Non-pigmented ciliary epithelial cell (primary cell): Measurements from ENCODE around the gene ZBTB12.

Experiments used
- DNase-seq: peaks from one replicate; pipeline ENCODE4 v3.0.0-alpha.2; 2010; ENCODE audit warnings: low read depth

Gene ZBTB12

DNA sequence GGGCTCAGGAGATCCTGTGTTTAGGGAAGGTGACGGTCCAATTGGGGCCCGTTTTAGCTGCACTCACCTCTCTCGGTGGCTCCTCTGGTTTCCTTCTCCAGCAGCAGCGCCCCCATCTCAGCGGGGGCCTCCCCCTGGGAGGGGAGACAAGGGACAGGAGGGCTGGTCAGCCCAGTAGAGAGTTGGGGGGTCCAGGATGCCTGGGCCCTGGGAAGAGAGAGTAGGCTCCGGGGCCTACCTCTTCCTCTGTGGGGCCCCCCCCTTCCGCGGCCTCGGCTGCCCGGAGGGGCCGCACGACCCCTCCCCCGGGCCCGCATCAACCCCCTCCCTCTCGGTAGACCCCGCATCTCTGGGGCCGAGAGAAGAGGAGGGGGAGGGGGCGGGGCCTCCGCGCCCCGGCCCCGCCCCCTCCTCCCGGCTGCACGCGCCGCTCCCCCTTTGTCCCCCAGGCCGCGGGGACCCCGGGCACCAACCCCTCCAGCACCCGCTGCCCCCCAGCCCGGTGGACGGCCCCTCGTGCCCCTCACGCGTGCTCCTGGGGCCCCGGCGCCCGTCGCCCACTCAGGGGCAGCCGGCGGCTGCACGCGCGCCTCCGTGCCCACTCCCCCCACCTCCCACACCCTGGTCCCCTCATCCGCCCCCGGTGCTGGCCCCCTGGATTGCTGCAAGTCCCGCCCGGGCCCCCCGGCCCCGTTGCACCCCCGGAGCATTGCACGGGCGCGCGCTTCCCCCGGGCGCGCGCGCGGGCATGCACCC is 4.9 kb downstream of the ZBTB12 start:
- DNase-seq, result no peak

DNA sequence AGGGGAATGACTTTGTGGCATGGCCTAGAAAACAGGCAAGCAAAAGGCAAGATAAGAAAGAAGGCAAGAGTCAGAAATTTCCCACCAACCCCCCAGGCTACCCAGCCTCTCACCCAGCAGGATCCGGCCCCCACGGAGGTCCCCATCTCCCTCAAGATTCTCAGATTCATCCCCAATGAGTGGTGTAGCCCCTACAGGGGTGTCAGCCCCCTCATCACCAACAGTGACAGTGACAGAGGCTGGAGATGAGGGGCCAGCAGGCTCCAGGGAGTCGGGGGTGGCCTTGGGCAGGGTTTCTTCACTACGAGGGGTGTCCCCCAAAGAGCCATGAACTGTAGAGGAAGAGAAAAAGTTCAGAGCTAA is 5.4 kb downstream of the ZBTB12 start:
- no peak for DNase-seq

DNA sequence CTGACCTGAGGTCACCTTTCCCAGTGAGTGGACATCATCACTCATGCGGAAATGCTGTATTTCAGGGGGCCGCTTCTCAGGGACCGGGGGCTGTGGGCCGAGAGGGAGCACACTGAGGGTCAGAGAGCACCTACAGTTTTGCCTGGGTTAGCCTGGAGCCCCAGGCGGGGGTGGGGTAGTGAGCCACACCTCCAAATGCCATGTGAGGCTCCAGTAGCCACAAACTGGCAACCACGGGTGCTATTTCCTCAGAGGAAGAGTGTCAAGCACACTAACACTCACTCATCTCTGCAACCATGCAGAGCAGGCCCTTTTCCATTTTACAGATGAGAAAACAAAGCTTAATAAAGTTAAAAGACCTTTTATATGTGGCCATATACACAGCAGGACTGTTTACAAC is 9.1 kb downstream of the ZBTB12 start:
- no peak for DNase-seq

DNA sequence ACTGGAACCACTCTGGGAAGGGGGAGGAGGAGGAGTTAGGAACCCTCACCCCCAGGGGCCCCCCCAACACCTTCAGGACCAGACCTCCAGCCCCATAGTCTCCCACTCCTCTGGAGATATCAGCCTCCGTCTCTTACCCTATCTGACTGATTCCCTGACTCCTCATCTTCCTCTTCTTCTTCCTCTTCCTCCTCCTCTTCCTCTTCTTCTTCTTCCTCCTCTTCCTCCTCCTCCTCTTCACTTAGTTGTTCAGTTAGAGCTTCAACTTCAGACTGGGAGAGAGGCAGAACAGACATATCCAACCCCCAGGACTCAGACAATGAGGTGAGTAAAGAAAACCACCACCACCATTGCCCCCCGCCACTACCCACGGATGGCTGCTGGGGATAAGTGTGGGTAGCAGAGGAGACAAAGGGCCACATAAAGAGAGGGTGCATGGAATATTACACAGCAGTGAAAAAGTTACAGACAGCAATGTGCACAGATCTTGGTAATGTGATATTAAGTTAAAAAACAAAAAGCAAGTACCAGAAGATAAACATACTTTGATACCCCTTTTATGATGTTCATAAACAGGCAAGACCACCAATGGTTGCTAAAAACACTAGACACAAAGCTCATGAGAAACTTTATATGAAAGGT is 12.4 kb downstream of the ZBTB12 start:
- no peak for DNase-seq

DNA sequence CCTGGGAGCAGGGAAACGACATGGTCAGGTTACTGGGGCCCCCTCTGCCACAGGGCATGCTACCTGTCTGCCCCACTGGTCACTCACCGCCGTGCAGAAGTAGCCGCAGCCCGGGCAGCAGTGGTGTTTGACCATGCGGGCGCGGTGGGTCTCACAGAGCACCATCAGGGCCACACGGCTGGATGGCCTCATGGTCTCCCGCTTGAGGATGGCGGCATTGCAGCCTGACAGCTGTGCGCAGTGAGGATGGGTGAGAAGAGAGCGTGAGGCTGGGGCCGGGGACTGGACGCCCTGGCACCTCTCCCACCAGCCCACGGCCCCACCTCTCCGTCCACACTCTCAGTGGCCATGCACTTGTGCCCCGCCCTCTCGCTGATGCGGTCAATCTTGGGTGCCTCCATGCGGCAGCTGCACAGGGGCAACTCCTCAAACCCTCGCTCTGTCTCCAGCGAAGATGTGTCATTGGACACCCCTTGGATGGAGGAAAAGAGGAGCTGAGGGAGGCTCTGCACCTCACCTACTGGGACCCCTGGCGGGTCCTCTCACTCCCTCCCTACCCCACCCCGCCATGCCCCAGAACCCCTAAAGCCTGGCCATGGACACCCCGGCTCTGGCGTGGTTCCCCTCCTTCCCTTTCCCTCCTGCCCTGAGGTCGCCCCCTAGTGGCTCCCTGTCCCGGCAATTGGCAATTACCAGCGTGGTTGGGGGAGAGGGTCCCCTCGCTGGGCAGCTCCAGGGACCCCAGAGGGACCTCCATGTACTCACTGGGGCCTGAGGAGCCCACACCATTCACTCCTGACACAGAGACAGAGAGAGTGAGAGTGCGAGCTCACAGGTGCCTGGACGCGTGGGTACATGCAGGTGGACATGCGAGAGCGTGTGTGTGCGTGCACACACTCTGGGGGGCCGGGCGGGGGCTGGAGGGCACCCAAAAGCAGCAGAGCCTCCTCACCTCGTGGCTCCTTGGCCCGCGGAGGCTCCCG is 13.3 kb downstream of the ZBTB12 start:
- DNase-seq, result no peak

DNA sequence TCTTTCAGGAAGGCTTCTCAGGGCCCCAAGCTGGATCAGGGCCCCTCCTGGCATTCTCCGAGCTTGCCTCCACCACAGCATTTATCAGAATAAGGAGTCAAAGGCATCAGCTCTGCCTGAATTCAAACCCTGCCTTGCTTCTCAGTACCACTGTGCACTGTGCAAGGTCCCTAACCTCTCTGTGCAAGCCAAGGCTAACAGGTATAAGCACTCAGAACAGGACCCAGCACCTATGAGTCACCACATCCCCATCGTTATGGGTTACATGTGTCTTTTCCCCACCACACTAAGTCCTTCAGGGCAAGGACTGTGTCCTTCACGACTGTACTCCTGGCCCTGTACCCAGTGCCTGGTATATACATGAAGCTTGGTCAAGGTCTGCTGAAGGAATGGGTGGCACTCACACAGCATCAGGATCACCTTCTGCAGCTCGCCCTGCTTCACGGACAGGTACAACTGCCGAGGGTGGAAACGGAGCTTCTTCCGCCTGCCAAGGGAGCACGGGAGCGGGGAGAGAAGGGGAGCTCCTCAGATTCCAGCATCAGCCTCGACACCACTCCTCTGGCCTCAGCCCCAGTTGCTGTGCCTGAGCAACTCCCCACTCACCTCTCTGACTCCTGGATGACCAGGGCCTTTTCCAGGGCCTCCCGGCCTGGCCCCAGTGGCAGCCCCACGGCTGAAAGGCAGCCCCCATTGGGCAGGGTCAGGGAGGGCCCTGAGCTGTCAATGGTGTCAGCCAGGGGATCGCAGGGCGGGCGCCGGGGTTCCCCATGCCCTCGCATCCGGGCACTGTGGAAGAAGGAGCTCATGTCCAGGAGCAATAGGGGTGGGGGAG is 14.5 kb downstream of the ZBTB12 start:
- no peak for DNase-seq

DNA sequence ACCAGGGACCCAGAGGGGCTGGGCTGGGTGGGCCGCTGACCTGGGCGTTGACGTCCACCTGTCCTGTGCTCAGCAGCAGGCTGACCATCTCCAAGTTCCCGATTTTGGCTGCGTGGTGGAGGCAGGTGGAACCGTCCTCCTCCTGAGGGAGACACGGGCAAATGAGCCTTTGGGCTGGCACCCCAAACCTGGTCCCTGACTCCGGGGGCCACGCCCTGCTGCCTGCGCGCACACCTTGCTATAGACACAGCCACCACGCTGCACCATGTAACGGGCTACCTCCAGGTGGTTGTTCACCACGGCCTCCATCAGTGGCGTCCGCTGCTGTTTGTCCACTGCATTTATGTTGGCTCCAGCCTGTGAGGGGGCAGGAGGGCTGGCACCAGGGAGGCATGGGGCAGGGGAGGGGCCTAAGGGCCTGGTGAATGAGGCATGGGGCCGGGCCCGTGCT is 15.3 kb downstream of the ZBTB12 start:
- DNase-seq, result no peak

DNA sequence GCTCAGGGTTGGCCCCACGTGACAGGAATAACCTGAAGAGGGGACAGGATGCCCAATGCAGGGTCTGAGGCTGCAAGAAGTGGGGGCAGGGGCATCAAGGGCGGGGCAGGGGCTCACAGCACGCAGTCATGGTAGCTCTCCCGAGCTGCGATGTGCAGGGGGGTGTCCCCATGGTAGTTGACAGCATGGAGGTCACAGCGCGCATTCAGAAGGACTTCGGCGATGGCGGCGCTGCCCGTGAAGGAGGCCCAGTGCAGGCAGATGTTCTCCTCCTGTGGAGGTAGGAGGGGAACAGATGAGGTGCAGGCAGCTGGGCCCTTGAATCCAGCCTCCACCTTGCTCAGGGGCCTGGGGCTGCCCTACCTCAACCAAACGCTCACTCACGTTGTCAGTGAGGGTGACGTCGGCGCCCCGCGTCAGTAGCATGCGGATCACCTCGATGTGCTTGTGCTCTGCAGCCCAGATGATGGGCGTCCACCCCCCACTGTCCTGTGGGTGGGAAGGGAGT is 17.3 kb downstream of the ZBTB12 start:
- DNase-seq, result no peak

DNA sequence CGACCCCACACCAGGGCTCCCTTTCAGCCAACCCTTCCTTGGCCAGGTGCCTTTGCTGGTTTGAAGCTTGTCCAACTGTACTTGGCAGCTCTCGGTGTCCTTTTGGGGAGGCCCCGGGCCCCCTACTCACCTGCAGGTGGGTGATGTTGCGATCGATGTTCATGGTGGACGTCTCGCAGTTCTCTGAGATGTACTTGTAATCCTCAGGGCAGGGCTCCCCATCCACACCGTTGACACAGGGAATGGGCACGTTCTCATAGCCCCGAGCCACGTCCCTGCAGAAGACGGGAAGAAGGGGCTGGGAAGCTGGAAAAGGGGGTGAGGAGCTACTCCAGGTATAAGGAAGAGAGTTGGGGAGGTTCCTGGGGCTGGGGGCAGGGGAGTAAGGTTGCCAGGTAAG is 18.2 kb downstream of the ZBTB12 start:
- no peak for DNase-seq

DNA sequence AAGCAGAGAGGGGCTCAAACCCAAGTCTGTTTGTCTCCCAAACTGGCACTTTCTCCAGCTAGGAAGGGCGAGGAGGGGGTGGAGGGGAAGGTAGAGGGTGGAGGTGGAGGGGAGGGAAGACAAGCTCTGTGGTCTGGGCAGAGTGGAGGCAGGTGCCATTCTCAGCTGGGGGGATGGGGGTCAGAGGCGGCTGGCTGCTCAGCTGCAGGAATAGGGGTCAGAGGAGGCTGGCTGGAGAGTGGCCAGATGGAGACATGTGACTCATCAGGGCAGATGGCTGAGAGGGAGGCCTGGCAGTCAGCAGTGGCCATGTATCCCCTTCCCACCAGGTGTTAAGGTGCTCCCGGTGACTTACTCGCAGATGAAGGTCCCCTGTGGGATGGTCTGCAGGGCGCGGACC is 19.5 kb downstream of the ZBTB12 start:
- no peak for DNase-seq

DNA sequence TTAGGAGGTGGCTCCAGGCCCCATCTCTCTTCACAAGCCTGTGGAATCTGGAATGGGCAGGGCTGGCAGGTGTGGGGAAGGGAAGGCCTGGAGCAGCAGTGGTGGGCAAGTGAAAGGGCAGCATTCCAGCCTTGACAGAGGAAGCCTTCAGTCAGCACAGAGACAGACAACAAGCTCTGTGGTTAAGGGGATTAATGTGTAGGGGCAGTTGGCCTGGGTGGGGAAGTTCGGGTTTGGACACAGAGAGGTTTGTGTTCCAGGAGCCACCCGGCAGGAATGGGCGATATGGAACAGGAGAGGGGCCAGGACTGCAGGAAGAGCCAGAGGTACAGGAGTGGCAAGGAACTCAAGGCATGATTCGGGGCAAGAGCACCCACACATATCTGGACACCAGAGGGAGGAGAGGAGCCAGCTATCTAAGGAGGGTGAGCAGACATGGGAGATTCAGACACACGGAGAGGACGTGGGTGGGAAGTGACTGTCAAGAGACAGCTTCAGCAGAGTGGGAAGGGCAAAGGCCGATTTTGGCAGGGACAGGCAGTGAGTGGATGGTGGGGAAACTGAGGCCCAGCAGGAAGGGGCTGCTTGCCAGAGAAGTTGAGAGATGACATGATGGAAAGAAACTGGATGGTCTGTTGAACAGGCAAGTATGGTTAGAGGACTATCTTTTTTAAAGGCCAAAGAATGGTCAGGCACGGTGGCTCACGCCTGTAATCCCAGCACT is 20.6 kb downstream of the ZBTB12 start:
- no peak for DNase-seq

DNA sequence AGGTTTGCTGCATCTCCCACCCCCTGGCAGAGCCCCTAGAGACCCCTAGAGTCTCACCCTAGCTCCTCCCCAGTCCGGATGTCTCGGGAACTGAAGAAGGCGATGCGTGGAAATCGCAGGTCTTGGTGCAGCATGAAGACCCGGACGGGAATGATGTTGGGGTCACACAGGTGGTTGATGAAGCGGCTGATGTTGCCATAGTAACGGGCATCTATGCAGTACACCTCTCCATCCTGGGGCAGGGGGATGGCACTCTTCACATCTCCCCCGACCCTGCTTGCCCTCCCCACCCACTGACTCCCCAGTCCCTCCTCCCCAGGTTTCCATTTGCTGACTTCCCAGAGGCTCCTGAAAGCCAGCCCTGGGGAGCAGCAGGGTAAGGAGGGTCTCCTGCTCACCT is 21.3 kb downstream of the ZBTB12 start:
- DNase-seq, result no peak

DNA sequence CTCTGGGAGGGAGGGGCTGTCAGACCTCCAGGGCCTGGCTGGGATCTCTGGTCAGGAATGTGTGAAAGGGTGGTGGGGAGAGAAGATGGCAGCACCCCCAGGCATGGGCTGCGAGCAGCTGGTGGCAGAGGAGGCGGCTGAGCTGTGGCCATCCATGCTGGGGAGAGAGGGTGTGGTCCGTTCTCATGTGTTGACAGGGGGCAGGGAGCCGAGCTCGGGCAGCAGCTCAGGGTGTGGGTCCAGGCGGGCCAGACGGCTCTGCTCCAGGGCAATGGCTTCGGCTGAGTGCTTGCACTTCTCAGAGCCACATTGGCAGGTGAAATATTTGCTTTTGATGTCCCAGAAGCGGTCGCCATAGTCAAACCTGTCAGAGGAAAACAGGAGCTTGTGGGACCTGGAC is 22.0 kb downstream of the ZBTB12 start:
- DNase-seq, result no peak

DNA sequence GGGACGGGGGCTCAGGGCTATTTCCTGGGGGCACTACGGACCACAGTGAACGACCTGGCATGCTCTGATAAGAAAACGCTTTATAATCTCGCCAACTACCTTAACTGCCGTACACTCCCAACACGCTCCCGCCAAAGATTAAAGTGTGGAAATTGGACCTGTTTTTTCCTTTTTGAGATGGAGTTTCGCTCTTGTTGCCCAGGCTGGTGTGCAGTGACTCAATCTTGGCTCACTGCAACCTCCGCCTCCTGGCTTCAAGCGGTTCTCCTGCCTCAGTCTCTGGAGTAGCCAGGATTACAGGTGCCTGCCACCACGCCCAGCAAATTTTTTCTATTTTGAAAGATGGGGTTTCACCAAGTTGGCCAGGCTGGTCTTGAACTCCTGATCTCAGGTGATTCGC is 22.7 kb downstream of the ZBTB12 start:
- no peak for DNase-seq

DNA sequence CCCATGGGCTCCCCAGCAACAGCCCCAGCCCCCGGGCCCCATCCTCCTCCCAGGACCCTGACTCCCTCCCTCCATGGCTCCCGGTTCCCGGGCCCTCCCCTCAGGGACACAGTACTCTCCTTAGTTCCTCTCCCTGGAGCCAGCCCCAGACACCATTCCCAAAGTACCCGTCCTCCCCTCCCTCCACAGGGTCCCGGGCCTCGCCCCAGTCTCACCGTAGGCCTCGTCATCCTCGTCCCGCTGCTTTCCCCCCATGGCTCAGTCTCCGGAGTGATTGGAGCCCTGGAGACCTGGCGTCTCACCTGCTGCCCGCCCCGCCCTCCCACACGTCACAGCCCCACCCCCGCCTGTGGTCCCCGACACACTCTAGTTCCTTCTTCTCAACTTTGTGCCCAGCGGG is 23.2 kb downstream of the ZBTB12 start, which contains the start of gene SLC44A4:
Gene SLC44A4 (minus strand): TSS at position 272 of the 400 bp plus-strand sequence. CDS start 17 bp downstream, at position 255.
- DNase-seq, result no peak

DNA sequence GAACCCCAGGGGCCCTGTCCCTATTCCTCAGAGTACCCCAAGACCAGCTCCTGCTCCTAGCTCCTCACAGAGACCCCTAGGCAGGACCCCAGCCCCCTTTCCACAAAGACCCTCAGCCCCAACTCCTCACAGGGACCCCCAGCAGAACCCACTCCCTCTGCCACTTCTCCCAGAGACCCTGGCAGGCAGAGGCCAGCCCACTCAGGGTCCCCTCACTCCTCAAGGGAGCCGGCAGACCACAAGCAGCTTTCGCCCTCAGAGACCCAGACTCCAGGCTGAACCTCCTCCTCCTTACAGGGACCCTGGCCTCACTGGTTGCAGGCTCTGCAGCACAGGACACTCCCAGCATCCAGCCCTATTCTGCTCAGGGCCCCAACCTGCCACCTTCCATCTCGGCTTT is 23.7 kb downstream of the ZBTB12 start:
- DNase-seq, result no peak

DNA sequence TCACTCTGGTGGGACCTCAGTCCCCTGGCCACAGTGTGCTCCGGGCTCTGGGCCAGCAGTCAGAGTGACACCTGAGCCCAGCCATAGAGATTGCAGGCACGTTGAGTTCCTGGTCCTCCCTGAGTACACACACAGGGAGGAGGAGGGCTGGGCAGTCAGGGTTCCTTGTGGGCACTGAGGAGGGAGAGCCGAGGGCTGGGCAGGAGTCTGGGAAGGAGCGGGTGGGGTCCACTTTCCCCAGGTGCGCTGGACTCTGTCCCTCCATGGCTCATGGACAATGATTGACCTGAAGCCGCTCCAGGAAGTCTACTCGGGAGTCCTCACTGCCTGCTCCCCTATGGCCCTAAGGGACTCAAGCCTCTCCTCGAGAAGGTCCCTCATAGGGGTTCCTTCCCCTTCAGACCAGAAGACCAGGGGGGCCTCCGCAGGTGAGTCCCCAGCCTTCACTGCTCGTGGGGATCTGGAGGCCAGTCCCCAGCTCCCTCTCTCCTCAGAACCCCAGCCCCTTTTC is 24.2 kb downstream of the ZBTB12 start:
- DNase-seq, result no peak

DNA sequence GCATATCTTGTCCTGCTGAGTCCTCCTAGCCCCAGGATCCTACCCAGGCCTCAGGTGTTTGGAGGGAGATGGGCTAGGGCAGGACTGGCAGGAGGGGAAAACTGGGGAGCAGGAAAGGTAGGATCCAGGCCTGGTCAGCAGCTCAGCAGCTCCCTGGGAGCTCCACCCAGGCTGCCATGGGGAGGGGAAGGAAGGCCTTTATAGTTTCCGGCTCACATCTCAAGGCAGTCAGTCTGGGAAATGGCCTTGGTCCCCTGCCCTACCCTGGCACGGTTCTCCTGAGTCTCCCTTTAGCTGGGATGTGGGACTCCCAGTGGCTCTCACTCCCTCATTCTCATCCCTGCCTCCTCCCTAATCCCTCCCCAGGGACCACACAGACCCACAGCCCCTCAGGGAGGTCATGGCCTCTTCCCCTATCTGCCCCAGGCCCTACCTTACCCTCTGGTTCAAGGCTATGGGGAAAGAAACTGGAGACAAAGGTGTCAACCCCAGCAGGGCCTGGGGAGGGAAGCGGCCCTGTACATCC is 24.7 kb downstream of the ZBTB12 start:
- DNase-seq, result no peak

DNA sequence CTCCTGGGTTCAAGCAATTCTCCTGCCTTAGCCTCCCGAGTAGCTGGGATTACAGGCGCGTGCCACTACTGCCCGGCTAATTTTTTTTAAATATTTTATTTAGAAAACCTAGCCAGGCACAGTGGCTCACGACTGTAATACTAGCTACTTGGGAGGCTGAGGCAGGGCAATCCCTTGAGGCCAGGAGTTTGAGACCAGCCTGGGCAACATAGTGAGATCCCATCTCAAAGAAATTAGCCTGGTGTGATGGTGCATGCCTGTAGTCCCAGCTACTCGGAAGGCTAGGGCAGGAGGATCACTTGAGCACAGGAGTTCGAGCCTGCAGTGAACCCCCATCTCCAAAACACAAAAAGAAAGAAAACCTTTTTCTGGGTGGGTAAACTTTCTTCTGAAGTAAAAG is 25.5 kb downstream of the ZBTB12 start:
- no peak for DNase-seq

DNA sequence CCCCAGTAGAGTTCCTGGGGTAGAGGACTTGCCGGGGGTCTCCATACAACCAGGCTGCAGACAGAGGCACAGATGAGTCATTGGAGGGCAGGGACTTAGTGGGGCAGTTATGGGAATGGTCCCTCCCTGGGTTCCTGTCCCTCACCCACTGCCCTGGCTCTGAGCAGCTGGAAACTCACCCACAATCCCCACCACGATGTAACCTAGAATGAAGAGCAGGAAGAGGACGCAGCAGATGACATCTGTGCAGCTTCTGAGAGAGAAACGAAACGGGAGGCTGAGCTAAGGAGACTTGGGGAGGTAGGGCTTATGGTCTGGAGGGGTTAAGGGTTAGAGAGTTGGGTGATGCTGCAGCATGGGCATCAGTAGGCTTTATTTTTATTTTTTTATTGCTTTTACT is 26.0 kb downstream of the ZBTB12 start:
- no peak for DNase-seq
